Measurements from ENCODE around the gene FFAR2. TPM values are rescaled to one million over a fixed set of nuclear protein-coding genes. Genes with fewer than 3 reads are reported as not detected.
A peak's percentile ranks its signal among the peaks of the same experiment; 100 is the strongest.
"Not testable (repeated sequence)": the region's sequence is repeated elsewhere in the genome, so short reads cannot be mapped to it uniquely, and the experiment has no call there.

Gene FFAR2
- total RNA-seq, 1 donor from 2014 or later, result 0.32 TPM

DNA sequence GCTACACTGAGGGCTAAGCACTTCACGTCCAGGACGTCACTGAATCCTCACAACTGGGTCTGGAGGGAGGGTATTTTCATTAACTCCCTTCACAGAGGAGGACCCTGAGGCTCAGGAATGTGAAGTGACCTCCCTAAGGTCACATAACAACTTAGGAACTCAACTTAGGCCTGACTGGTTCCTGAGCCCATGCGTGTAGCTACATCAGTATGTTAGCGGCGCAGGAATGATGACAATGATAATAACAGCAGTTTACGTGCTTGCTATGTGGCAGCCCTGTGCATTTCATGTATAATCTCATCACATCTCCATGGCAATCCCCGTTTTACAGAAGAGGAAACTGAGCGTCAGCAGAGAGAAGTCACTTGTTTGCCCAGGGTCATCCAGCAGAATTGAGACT lies 23.9 kb downstream of the FFAR2 start:
- ATAC-seq (no peak), DNase-seq (ENCODE audit: missing footprints) (no peak)
- intact Hi-C loops (cut with DNase I), result no loop called here

- intact Hi-C loops (cut with DNase I), result no loop called here
Observed at GRCh38 chr19:35474104-35474503, 26.0 kb downstream of the FFAR2 start.

DNA sequence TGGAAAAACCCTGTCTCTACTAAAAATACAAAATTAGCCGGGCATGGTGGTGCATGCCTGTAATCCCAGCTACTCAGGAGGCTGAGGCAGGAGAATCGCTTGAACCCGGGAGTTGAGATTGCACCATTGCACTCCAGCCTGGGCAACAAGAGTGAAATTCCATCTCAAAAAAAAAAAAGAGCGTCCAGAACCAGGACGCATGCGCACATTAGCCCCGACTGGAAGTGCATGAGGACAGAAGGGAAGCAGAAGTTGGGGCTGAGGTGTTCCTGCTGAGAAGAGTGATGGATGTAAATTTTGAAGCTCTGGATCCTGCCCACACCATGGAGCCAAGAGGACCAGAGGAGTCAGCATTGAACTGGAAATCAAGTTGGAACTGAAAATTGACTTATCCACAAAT lies 26.5 kb downstream of the FFAR2 start:
- intact Hi-C loops (cut with DNase I); ATAC-seq; DNase-seq (ENCODE audit: missing footprints): not testable (repeated sequence)

More at GRCh38 chr19:35474104-35474503, 26.0 kb downstream of the FFAR2 start:
- DNase-seq (ENCODE audit: missing footprints) (no peak), ATAC-seq (no peak)

DNA sequence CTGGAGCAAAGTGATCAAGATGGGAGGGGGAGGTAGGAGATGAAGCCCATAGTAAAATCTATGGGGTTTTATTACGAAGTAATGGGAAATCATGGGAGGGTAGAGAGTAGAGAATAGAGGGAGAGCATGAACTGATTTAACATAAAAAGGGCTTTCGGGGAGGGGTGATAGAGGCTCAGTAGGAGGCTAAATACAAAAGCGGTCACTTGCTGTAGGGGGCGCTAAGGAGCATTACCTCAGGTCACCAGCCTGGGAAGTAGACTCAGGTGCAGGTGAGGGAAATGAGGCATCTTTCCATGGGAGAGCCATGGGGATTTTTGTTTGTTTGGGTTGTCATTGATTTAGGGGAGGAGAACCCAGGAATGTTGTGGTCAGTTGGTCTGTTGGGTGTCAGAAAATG lies 28.1 kb downstream of the FFAR2 start:
- ATAC-seq (no peak), DNase-seq (ENCODE audit: missing footprints) (no peak)
- intact Hi-C loops (cut with DNase I), result no loop called here

DNA sequence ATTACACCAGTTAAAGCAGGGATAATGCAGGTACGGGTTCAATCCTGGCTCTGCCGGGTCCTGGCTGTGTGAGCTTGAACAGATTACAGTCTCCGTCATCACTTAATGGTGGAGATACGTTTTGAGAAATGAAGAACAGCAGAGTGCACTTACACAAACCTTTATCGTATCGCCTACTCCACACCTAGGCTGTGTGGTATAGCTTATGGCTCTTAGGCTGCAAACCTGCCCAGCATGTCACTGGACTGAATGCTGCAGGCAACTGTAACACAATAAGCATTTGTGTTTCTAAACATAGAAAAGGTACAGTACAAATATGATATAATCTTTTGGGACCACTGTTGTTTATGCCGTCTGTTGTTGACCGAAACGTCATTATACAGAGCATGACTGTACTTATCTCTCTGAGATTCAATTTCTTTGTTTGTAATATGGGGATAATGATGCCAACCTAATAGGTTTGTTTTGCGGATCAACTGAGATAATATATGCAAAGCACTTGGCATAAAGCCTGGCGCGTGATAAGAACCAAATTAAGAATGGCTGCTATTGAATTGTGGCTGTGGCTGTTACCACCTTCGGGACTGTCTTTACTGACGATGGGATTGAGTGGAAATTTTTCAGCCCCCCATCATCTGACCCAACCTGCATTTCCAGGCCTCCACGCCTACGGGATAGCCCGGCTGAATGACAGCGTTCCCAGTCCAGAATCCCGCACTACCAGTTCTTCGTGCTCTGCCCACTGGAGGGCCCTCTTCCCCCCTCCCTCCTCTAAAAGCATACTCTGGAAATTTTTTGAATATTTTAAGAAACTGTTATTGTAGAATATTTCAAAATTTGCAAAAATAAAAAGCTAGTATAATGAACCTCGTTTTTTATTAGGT lies 31.0 kb downstream of the FFAR2 start:
- intact Hi-C loops (cut with DNase I), result no loop called here
- ATAC-seq, result no peak
- no peak for DNase-seq (ENCODE audit: missing footprints)

GRCh38 chr19:35483089-35483488 lies 35.0 kb downstream of the FFAR2 start:
- no peak for ATAC-seq
- intact Hi-C loops (cut with DNase I), result no loop called here
- no peak for DNase-seq (ENCODE audit: missing footprints)

- ATAC-seq, result no peak
- intact Hi-C loops (cut with DNase I), result no loop called here
Observed at GRCh38 chr19:35484252-35485036, 36.4 kb downstream of the FFAR2 start.

DNA sequence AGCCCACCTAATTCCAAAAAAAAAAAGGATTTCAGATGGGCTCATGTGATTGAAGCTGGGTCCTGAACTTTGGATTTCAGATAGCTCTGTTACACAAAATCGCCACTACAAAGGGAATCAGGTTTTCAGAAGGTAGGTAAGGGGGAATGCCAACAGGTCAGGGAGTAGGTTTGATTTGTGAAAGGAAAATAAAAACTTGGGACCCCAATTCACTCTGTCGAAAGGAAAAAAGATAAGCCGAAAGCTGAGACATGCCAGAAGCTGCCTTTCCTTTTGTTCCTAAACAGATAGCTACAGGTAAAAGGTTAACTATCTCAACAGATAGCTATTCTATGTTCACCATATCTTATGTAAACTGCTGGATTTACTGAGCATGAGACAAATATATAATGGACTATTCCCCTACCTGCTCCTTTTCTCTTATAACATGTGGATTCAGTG lies 38.2 kb downstream of the FFAR2 start:
- intact Hi-C loops (cut with DNase I), result no loop called here

More at GRCh38 chr19:35484252-35485036, 36.4 kb downstream of the FFAR2 start:
- DNase-seq (ENCODE audit: missing footprints), result no peak

GRCh38 chr19:35487656-35488182 lies 39.7 kb downstream of the FFAR2 start:
- no peak for DNase-seq (ENCODE audit: missing footprints)
- intact Hi-C loops (cut with DNase I), result no loop called here
- no peak for ATAC-seq

More for the DNA sequence above, 38.2 kb downstream of the FFAR2 start:
- DNase-seq (ENCODE audit: missing footprints) (no peak), ATAC-seq (no peak)

DNA sequence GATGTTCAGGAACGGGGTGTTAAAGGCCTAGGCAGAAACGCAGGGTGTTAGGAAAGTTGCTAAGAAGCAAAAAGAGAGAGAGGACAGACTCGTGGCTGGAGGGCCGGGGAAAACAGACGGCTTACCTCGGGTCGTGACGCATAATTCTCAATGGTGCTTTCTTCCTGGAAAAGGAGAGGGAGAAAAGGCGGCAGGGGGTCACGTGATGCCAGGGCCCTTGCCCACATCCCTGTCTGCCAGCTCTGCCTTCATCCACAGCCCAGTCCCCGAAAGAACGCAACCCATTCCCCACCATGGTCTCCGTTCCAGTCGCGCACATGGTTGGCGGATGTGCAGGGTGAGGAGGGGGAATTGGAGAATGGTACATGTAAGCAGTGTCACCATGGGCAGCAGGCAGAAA lies 40.6 kb downstream of the FFAR2 start:
- intact Hi-C loops (cut with DNase I), result no loop called here
- ATAC-seq, result no peak
- no peak for DNase-seq (ENCODE audit: missing footprints)

GRCh38 chr19:35490364-35490763 lies 42.3 kb downstream of the FFAR2 start, which contains the start of gene KRTDAP:
Gene KRTDAP (minus strand): TSS chr19:35490464. CDS start chr19:35490442, 22 bp downstream.
- ATAC-seq (no peak), DNase-seq (ENCODE audit: missing footprints) (no peak)
- intact Hi-C loops (cut with DNase I), result no loop called here

DNA sequence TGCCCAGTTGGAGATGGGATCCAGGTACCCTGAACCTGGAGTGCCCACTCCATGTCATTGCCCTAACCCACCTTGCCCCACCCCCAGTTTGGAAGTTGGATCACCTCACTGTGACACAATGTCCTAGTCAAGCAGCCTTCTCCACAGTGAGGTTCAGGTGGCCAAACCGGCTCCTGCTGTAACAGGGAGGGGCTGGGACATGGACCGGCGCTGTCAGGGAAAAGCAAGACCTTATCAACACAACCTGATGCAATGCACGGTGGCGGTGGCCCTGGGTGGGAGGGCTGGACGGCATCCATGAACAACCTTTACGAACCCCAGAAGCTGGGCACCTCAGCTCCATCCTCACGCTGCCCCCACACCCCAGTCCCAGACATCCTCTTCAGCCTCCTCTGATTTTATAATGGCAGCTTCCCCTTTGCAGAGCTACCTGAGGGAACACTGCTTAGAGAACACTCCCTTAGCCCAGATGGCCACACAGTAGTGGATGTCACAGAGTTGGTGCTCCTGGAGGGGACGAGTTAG lies 43.8 kb downstream of the FFAR2 start:
- intact Hi-C loops (cut with DNase I), result no loop called here
- ATAC-seq (no peak), DNase-seq (ENCODE audit: missing footprints) (no peak)

DNA sequence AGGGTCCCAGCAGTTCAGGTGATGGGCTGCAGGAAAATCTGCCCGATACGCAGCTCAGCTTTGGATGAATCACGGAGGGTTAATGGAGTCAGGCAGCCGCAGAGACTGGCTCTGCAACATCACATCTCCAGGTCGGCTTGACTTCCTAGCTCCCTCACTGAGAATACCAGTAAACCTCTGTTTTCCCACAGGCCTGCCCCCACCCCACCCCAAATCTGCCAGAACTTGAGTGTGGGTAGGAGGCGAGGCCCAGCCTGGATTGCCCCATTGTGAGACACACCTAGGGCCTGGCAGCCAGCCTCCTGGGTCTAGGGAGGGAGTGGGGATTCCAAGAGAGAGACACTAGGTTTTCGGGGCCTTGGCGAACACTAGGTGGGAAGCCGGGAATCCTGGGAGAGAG lies 45.9 kb downstream of the FFAR2 start:
- intact Hi-C loops (cut with DNase I), result loop anchor here (2.0 kb wide), 1 partner anchor 141 kb away; no protein-coding TSS in a partner anchor
- ATAC-seq, result no peak
- no peak for DNase-seq (ENCODE audit: missing footprints)

- intact Hi-C loops (cut with DNase I), result loop anchor here (2.0 kb wide), 1 partner anchor 143 kb away; no protein-coding TSS in a partner anchor
- peak; percentile 87 for DNase-seq (ENCODE audit: missing footprints)
- peak; percentile 92 for ATAC-seq
Observed at GRCh38 chr19:35495107-35496064, 47.3 kb downstream of the FFAR2 start.

- no peak for DNase-seq (ENCODE audit: missing footprints)
- ATAC-seq, result no peak
- intact Hi-C loops (cut with DNase I), result no loop called here
Observed at GRCh38 chr19:35497406-35497805, 49.3 kb downstream of the FFAR2 start.

GRCh38 chr19:35498220-35498619 lies 50.2 kb downstream of the FFAR2 start:
- intact Hi-C loops (cut with DNase I), result no loop called here
- ATAC-seq (no peak), DNase-seq (ENCODE audit: missing footprints) (no peak)

DNA sequence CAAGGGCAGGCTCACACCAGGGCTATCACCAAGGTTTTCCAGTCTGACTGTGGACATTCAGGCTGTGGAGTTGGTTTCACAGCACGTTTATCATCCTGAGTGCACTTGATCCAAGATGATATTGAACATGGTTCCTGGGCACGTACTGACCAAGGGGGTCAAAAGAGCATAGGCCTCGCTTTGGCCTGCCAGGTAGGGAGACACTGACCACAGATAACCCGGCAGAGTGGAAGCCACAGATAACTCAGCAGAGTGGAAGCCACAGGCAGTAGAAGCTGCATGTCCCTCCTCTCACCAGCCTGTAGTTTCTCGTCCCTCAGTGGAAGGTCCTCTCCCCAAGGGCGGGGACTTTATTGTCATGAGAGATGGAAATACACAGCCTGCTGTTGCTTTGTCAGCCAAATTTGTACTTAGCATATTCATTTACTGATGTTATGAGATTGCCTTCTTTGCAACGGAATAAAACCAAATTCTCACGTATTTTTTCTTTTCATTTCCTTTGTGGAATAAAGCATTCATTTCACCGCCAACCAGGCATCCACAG lies 51.0 kb downstream of the FFAR2 start:
- intact Hi-C loops (cut with DNase I), result no loop called here
- DNase-seq (ENCODE audit: missing footprints) (no peak), ATAC-seq (no peak)

- DNase-seq (ENCODE audit: missing footprints) (no peak), ATAC-seq (no peak)
- intact Hi-C loops (cut with DNase I), result no loop called here
Observed at GRCh38 chr19:35500611-35501010, 52.6 kb downstream of the FFAR2 start.

Measured in Right ventricle myocardium inferior (tissue), 1 donor.